ENCODE results near the gene CAMK2N2.
A peak's percentile ranks its signal among the peaks of the same experiment; 100 is the strongest.

The CAMK2N2 gene

DNA sequence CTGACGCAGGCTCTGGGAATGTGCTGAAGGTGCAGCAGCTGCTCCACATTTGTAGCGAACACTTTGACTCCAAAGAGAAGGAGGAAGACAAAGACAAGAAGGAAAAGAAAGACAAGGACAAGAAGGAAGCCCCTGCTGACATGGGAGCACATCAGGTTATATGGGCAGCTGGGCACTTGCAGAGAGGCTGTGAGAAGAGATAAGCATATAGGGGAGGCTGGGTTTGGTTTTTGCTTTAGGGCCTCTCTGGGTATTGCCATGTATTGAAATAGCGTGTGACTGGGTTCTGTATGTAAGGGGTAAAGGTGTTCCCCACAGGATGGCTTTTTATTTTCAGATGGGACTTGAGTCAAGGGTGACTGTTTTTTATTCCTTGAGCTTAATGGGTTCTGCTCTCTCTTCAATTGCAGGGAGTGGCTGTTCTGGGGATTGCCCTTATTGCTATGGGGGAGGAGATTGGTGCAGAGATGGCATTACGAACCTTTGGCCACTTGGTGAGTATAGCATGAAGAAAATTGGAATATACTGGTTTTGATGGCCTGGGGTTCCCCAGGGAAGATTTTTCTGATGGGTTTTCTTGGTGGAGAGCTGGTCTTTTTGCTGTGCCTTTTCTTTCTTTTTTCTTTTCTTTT lies 45.1 kb upstream of the CAMK2N2 start:
- TF ChIP-seq TCF12 (IDR thresholded peaks at IDR 0.05; ENCODE audit: low read depth) (no peak), YY1 (IDR thresholded peaks at IDR 0.05; ENCODE audit: low read depth) (no peak)

DNA sequence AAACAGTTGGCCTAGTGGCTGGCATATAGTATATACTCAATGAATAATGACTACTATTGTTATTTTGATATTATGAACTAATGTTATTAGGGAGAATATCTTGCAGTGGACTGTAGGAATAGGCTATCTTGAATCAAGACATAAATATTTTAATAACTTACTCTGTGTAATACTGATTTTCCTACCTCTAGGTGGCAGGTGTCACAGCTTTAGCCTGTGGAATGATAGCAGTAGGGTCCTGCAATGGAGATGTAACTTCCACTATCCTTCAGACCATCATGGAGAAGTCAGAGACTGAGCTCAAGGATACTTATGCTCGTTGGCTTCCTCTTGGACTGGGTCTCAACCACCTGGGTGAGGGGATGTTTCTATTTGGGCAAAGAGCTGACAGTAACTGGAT lies 44.2 kb upstream of the CAMK2N2 start:
- TF ChIP-seq YY1 (IDR thresholded peaks at IDR 0.05; ENCODE audit: low read depth) (no peak), EP300 (IDR thresholded peaks at IDR 0.05; ENCODE audit: borderline replicate concordance) (no peak), CREB1 (IDR thresholded peaks at IDR 0.05; ENCODE audit: low read depth) (no peak), ZBTB7A (IDR thresholded peaks at IDR 0.05; ENCODE audit: low read depth) (no peak), NFIC (IDR thresholded peaks at IDR 0.05) (no peak), CEBPB (IDR thresholded peaks at IDR 0.05) (no peak), EGR1 (IDR thresholded peaks at IDR 0.05) (no peak), TCF12 (IDR thresholded peaks at IDR 0.05; ENCODE audit: low read depth) (no peak), TEAD4 (IDR thresholded peaks at IDR 0.05) (no peak), RAD21 (IDR thresholded peaks at IDR 0.05; ENCODE audit: low read depth) (no peak), TAF1 (IDR thresholded peaks at IDR 0.05; ENCODE audit: low read depth) (no peak), FOXM1 (IDR thresholded peaks at IDR 0.05; ENCODE audit: borderline replicate concordance, low read depth) (no peak)
- TF ChIP-seq, protein P1, sequence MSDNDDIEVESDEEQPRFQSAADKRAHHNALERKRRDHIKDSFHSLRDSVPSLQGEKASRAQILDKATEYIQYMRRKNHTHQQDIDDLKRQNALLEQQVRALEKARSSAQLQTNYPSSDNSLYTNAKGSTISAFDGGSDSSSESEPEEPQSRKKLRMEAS (IDR thresholded peaks at IDR 0.05), result no peak
- TF ChIP-seq, protein P2, sequence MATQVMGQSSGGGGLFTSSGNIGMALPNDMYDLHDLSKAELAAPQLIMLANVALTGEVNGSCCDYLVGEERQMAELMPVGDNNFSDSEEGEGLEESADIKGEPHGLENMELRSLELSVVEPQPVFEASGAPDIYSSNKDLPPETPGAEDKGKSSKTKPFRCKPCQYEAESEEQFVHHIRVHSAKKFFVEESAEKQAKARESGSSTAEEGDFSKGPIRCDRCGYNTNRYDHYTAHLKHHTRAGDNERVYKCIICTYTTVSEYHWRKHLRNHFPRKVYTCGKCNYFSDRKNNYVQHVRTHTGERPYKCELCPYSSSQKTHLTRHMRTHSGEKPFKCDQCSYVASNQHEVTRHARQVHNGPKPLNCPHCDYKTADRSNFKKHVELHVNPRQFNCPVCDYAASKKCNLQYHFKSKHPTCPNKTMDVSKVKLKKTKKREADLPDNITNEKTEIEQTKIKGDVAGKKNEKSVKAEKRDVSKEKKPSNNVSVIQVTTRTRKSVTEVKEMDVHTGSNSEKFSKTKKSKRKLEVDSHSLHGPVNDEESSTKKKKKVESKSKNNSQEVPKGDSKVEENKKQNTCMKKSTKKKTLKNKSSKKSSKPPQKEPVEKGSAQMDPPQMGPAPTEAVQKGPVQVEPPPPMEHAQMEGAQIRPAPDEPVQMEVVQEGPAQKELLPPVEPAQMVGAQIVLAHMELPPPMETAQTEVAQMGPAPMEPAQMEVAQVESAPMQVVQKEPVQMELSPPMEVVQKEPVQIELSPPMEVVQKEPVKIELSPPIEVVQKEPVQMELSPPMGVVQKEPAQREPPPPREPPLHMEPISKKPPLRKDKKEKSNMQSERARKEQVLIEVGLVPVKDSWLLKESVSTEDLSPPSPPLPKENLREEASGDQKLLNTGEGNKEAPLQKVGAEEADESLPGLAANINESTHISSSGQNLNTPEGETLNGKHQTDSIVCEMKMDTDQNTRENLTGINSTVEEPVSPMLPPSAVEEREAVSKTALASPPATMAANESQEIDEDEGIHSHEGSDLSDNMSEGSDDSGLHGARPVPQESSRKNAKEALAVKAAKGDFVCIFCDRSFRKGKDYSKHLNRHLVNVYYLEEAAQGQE (IDR thresholded peaks at IDR 0.05; ENCODE audit: low read depth), result no peak
- TF ChIP-seq, protein P3, sequence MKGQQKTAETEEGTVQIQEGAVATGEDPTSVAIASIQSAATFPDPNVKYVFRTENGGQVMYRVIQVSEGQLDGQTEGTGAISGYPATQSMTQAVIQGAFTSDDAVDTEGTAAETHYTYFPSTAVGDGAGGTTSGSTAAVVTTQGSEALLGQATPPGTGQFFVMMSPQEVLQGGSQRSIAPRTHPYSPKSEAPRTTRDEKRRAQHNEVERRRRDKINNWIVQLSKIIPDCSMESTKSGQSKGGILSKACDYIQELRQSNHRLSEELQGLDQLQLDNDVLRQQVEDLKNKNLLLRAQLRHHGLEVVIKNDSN (IDR thresholded peaks at IDR 0.05), result no peak

DNA sequence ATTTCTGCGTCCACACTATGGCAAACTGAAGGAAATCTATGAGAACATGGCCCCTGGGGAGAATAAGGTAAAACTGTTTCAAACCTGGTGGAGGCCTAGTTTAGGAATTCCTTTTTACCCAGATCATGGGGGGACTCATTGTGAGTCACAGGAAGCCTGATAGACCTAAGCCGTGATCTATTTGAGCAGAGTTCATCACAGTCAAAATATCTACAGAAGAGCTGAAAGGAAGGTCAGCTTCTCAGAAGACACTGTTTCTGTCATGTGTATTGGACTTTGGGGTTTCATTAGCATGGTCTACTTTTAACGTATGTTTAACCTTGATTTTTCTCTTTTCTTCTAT lies 39.0 kb upstream of the CAMK2N2 start:
- no peak for TF ChIP-seq CREB1 (IDR thresholded peaks at IDR 0.05; ENCODE audit: low read depth)
- TF ChIP-seq TCF12 (IDR thresholded peaks at IDR 0.05; ENCODE audit: low read depth), result no peak
- no peak for TF ChIP-seq ZBTB7A (IDR thresholded peaks at IDR 0.05; ENCODE audit: low read depth)
- TF ChIP-seq, protein P3 (IDR thresholded peaks at IDR 0.05), result no peak
- no peak for TF ChIP-seq EP300 (IDR thresholded peaks at IDR 0.05; ENCODE audit: borderline replicate concordance)
- TF ChIP-seq FOXM1 (IDR thresholded peaks at IDR 0.05; ENCODE audit: borderline replicate concordance, low read depth), result no peak
- TF ChIP-seq TAF1 (IDR thresholded peaks at IDR 0.05; ENCODE audit: low read depth), result no peak
- TF ChIP-seq RAD21 (IDR thresholded peaks at IDR 0.05; ENCODE audit: low read depth), result no peak
- TF ChIP-seq, protein P1 (IDR thresholded peaks at IDR 0.05), result no peak

DNA sequence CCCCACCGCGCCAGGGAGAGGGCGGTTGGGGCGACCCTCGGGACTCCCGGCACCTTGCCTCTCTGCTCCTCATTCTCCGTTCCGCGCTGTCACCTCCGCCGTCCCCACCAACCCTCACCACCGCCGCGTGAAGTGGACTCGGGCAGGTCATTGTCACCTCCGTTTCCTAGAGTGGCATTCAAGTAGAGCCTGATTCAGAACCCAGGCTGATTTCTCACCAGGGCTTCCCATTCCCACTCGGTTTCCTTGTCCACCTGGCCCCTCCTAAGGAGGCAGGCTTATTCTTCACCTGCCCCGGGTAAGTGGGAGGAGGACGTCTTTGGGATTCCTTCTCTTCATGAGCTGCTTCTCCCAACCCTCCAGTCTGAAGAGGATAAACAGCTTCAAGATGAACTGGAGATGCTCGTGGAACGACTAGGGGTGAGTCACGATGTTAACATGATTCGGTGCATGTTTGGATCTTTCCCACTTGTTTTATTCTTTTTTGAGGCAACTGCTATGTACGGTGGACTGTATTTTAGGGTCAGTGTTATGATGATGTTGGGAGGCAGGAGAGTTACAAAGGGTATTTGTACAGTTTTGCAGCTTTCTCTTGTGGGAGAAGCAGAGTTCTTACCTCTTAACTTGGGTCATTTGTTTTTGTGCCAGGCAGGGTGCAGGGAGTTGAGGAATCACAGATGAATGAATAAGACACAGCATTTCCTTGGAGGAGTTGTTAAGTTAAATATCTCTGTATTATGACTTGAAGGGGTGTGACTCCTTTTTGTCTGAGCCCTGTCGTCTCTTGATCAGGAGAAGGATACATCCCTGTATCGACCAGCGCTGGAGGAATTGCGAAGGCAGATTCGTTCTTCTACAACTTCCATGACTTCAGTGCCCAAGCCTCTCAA lies 38.4 kb upstream of the CAMK2N2 start:
- TF ChIP-seq TAF1 (IDR thresholded peaks at IDR 0.05; ENCODE audit: low read depth) (no peak), EP300 (IDR thresholded peaks at IDR 0.05; ENCODE audit: borderline replicate concordance) (no peak), NFIC (IDR thresholded peaks at IDR 0.05) (no peak), EGR1 (IDR thresholded peaks at IDR 0.05) (no peak), FOXM1 (IDR thresholded peaks at IDR 0.05; ENCODE audit: borderline replicate concordance, low read depth) (no peak), YY1 (IDR thresholded peaks at IDR 0.05; ENCODE audit: low read depth) (no peak), CREB1 (IDR thresholded peaks at IDR 0.05; ENCODE audit: low read depth) (no peak), RAD21 (IDR thresholded peaks at IDR 0.05; ENCODE audit: low read depth) (no peak), CEBPB (IDR thresholded peaks at IDR 0.05) (no peak), ZBTB7A (IDR thresholded peaks at IDR 0.05; ENCODE audit: low read depth) (no peak), TCF12 (IDR thresholded peaks at IDR 0.05; ENCODE audit: low read depth) (no peak)
- TF ChIP-seq, protein P1 (IDR thresholded peaks at IDR 0.05), result no peak
- TF ChIP-seq, protein P3 (IDR thresholded peaks at IDR 0.05), result no peak

DNA sequence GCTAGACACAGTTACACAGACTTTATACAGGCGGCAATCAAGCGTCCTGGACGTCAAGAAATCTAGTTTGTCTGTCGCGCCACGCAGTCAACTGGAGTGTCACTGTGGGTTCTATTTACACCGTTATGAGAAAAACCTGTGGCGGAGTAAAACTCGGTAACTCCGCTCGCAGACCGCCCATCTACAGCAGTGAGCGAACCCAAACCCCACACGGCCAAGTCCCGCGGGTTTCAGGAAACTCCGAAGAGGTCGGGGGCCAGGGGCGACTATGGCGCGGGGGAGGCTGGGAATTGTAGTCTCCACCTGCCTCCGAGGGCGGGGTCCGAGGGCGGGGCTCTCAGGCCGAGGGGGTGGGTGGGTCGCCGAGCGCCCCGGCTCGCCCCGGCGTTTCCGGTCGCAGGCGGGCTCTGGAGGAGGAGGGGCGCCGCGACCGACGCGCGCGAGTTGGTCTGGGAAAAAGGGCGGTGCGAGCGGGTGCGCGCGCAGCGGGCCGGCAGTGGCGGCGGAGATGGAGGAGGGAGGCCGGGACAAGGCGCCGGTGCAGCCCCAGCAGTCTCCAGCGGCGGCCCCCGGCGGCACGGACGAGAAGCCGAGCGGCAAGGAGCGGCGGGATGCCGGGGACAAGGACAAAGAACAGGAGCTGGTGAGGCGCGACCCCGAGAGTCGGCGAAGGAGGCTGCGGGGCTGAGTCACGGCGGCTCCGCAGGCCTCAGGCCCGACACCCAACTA lies 37.6 kb upstream of the CAMK2N2 start, which contains the start of gene PSMD2:
Gene PSMD2 (plus strand): TSS at position 483 of the 729 bp plus-strand sequence. CDS start 26 bp downstream, at position 509.
- TF ChIP-seq TEAD4 (IDR thresholded peaks at IDR 0.05) (no peak), ZBTB7A (IDR thresholded peaks at IDR 0.05; ENCODE audit: low read depth) (no peak; the same call in 1 of the 2 replicates), NFIC (IDR thresholded peaks at IDR 0.05) (no peak), YY1 (IDR thresholded peaks at IDR 0.05; ENCODE audit: low read depth) (peak; percentile 87), TAF1 (IDR thresholded peaks at IDR 0.05; ENCODE audit: low read depth) (peak; percentile 93)
- TF ChIP-seq, protein P1 (IDR thresholded peaks at IDR 0.05), result 0 out of 2 replicates have a peak, but pooled peaks have one; percentile 13

All from Ishikawa (cell line).